ENCODE data around the gene RIPOR2.

DNA sequence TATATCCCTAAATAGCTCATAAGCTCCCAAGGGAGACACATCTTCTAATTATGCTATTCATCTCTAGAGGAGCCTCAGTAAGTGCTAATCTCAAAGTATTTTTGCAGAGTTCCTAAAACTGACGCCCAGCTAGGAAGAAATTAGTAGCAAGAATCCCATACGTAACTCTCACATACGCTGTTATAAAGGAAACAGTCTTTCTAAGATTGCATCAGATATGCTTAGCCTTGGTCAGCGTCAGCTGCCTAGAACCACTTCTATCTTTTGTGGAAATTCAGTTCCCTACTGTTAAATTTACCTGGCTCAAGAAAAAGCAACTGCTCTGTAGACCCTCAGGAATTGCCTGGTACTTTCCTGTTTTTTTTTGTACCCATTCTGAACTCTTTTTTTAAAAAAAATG, 13.6 kb downstream of the RIPOR2 start:
- TF ChIP-seq, protein P1, sequence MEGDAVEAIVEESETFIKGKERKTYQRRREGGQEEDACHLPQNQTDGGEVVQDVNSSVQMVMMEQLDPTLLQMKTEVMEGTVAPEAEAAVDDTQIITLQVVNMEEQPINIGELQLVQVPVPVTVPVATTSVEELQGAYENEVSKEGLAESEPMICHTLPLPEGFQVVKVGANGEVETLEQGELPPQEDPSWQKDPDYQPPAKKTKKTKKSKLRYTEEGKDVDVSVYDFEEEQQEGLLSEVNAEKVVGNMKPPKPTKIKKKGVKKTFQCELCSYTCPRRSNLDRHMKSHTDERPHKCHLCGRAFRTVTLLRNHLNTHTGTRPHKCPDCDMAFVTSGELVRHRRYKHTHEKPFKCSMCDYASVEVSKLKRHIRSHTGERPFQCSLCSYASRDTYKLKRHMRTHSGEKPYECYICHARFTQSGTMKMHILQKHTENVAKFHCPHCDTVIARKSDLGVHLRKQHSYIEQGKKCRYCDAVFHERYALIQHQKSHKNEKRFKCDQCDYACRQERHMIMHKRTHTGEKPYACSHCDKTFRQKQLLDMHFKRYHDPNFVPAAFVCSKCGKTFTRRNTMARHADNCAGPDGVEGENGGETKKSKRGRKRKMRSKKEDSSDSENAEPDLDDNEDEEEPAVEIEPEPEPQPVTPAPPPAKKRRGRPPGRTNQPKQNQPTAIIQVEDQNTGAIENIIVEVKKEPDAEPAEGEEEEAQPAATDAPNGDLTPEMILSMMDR (IDR thresholded peaks at IDR 0.05): no peak
- TF ChIP-seq POLR2A (IDR thresholded peaks at IDR 0.05) (no peak), EP300 (IDR thresholded peaks at IDR 0.05) (no peak)

Measured in tibial nerve (tissue), 4 donors.